ENCODE results near the gene ATG12. TPM values are rescaled to one million over a fixed set of nuclear protein-coding genes. Genes with fewer than 3 reads are reported as not detected.

Gene ATG12
- total and polyA plus RNA-seq, 2 of the 8 experiments (the other 6 are each of a cell fraction or from before 2014, with no cell fraction given) = 23.8 to 49.3 TPM

- peaks cover 0 to 3% (median 1%) of the 10 kb centered on the region in 4 experiments; a peak in 2 of 8 replicates for H3K36me3 ChIP-seq (ENCODE audit: control insufficient read depth in 2 of 4, insufficient read depth in 4 of 4, low read length in 3 of 4)
- WGBS, 2 experiments (ENCODE audit: extremely low coverage in 1 of 2, insufficient coverage in 1 of 2, insufficient read length in 1 of 2, insufficient replicate concordance in 2 of 2, low coverage in 1 of 2, low lambda C conversion rate in 2 of 2, missing lambda C conversion rate in 1 of 2) = 3% methylated on average over 48 of the region's 48 CpGs; no CpG with 5 or more reads in 1 of the 2 experiments
- no peak overlapping the region for H2BK5ac ChIP-seq (ENCODE audit: low read depth, low read length)
- H3K27ac ChIP-seq (ENCODE audit: low read depth, low read length) = no peak overlapping the region
- peak overlapping the region; percentile 78 to 99 for H3K4me2 ChIP-seq (ENCODE audit: insufficient read depth in 1 of 2, low read depth in 2 of 2, low read length in 2 of 2)
- no peak overlapping the region for H2BK12ac ChIP-seq (ENCODE audit: low read depth, low read length)
- H3K79me1 ChIP-seq (ENCODE audit: low read depth, low read length) = no peaks in the 10 kb centered on the region; the same call in 1 of the 2 replicates
- H2BK15ac ChIP-seq (ENCODE audit: low read length) = peak overlapping the region; percentile 0; the same call in 1 of the 2 replicates
- H3K27me3 ChIP-seq (replicated peaks in 1 of 4; ENCODE audit: control insufficient read depth in 3 of 4, extremely low read depth in 1 of 4, insufficient read depth in 3 of 4, low read length in 3 of 4) = peaks cover 0 to 22% (median 12%) of the 10 kb centered on the region in 4 experiments; a peak in 6 of 7 replicates
- H2AFZ ChIP-seq (ENCODE audit: low read length) = peak overlapping the region; percentile 88
- H3K14ac ChIP-seq (ENCODE audit: insufficient read length) = no peak overlapping the region
- TF ChIP-seq GABPA (IDR thresholded peaks at IDR 0.05; ENCODE audit: borderline replicate concordance, insufficient read depth, low read length) (0 out of 2 replicates have a peak, but pooled peaks have one; percentile 15), CTBP2 (IDR thresholded peaks at IDR 0.05; ENCODE audit: borderline replicate concordance, insufficient read depth, insufficient read length, low read length) (no peak), EZH2 (IDR thresholded peaks at IDR 0.05; ENCODE audit: low read depth, low read length, severe bottlenecking) (peak; percentile 57), NANOG (IDR thresholded peaks at IDR 0.05; ENCODE audit: insufficient read depth, low read depth, low read length, poor library complexity, severe bottlenecking) (no peak), PHF8 (conservative IDR thresholded peaks at IDR 0.05; ENCODE audit: low read depth, low read length) (0 out of 2 replicates have a peak, but pooled peaks have one; percentile 5), SP2 (IDR thresholded peaks at IDR 0.05; ENCODE audit: low read length) (no peak), ASH2L (IDR thresholded peaks at IDR 0.05; ENCODE audit: low read length) (peak; percentile 32), KDM4A (IDR thresholded peaks at IDR 0.05; ENCODE audit: low read depth, low read length, severe bottlenecking) (peak; percentile 99)
- no peak overlapping the region for H2BK20ac ChIP-seq (ENCODE audit: low read length)
- H4K20me1 ChIP-seq (replicated peaks in 1 of 2; ENCODE audit: control insufficient read depth in 1 of 2, insufficient read depth in 2 of 2, low read length in 2 of 2) = peaks cover 0 to 3% of the 10 kb centered on the region in 2 experiments
- ChIA-PET POLR2A (ENCODE audit: partially characterized antibody) (interaction anchor here (0.6 to 1.8 kb wide), 11 partner anchors 9 to 446 kb away, joined by 3 to 11 read pairs (median 4); partner anchors contain the start of genes AP3S1 and ATG12), CTCF (ENCODE audit: partially characterized antibody) (interaction anchor here (0.9 to 4.0 kb wide), 9 partner anchors 16 to 241 kb away, joined by 3 to 14 read pairs (median 4); partner anchors contain the start of gene ATG12)
- no peak overlapping the region for H3K23ac ChIP-seq (ENCODE audit: insufficient read length)
- peak overlapping the region; percentile 80; the same call in 1 of the 2 replicates for H3K18ac ChIP-seq (ENCODE audit: extremely low read depth, low read length)
- H4K91ac ChIP-seq (replicated peaks; ENCODE audit: insufficient read length, low read length) = no peak overlapping the region
- peaks cover 0 to 3% of the 10 kb centered on the region in 2 experiments; a peak in 1 of 4 replicates for H3K79me2 ChIP-seq (ENCODE audit: control insufficient read depth in 1 of 2, insufficient read depth in 2 of 2, low read length in 2 of 2)
- H3K9me3 ChIP-seq (ENCODE audit: insufficient read depth in 2 of 2, low read depth in 1 of 2, low read length in 1 of 2) = no peaks in the 10 kb centered on the region
- H2AK5ac ChIP-seq (ENCODE audit: low read depth, low read length) = no peak overlapping the region
- H3K4me3 ChIP-seq (ENCODE audit: extremely low read depth in 1 of 4, insufficient read depth in 2 of 4, low read depth in 3 of 4, low read length in 4 of 4) = peak overlapping the region; percentile 70 to 82 (median 72)
- H3K56ac ChIP-seq (replicated peaks; ENCODE audit: insufficient read length, low read depth, low read length) = no peak overlapping the region
- peak overlapping the region; percentile 6 for H4K5ac ChIP-seq (ENCODE audit: insufficient read length, low read depth, low read length)
- peak overlapping the region; percentile 49 to 85 (median 68); a peak in 6 of 7 replicates for H3K9ac ChIP-seq (replicated peaks in 1 of 4; ENCODE audit: extremely low read depth in 1 of 4, low read depth in 3 of 4, low read length in 3 of 4)
- H3K4ac ChIP-seq (replicated peaks; ENCODE audit: insufficient read length, low read depth, low read length) = no peak overlapping the region
- FAIRE-seq (no peak), DNase-seq (ENCODE audit: low read depth in 1 of 2, low spot score in 2 of 2) (peak in 1 of 2 experiments; percentile 66)
- peaks cover 11% of the 10 kb centered on the region for H3K23me2 ChIP-seq (ENCODE audit: low read depth, low read length)
- H2BK120ac ChIP-seq (replicated peaks; ENCODE audit: low read depth, low read length) = no peak overlapping the region
- H3K4me1 ChIP-seq (replicated peaks in 1 of 4; ENCODE audit: control insufficient read depth in 3 of 4, insufficient read depth in 4 of 4, low read length in 3 of 4) = peaks cover 0 to 5% (median 1%) of the 10 kb centered on the region in 4 experiments; a peak in 5 of 7 replicates
- H4K8ac ChIP-seq (ENCODE audit: extremely low read depth, insufficient read depth, low read length) = peak overlapping the region; percentile 94; the same call in 1 of the 2 replicates
These were observed 25.6 kb downstream of the ATG12 start for GRCh38 chr5:115815693-115816225.
